ENCODE results near the gene LYZL4.

GRCh38 chr3:42424911-42425310, 14.5 kb upstream of the LYZL4 start:
- TF ChIP-seq CTCF (IDR thresholded peaks at IDR 0.05; ENCODE audit: borderline replicate concordance, extremely low read depth, low read length, poor library complexity, severe bottlenecking) (no peak), EZH2 (IDR thresholded peaks at IDR 0.05; ENCODE audit: borderline replicate concordance, low read depth, low read length, severe bottlenecking) (no peak)

Measured in DND-41 (cell line).